Lung (tissue), 12 donors: ENCODE data around the gene NEK7. TPM values are rescaled to one million over a fixed set of nuclear protein-coding genes. Genes with fewer than 3 reads are reported as not detected.

ENCODE experiments used
- ATAC-seq: fragments of 200-7000 bp; cut with Tn5 transposase; one replicate; pipeline ENCODE4 v1.9.1; 2020; ENCODE audit warnings: moderate number of reproducible peaks; ENCODE audit not compliant: insufficient read depth, low FRiP score
- DNase-seq, 3 donors: peaks; one replicate each; pipeline ENCODE4 v3.0.0-alpha.2; 2013 to 2017
- H3K27ac ChIP-seq, 2 donors: one replicate each; pipeline ENCODE4 v1.5.1; 2013; ENCODE audit warnings: mild to moderate bottlenecking in 2 of 2, moderate library complexity in 2 of 2, control low read depth in 1 of 2, inconsistent platforms in 1 of 2, low read depth in 1 of 2, low read length in 1 of 2
- H3K27me3 ChIP-seq, 3 donors: one replicate each; pipeline ENCODE4 v1.5.1; 2013; ENCODE audit warnings: low read length in 2 of 3; ENCODE audit not compliant: control insufficient read depth in 3 of 3, insufficient read depth in 3 of 3
- H3K36me3 ChIP-seq, 4 donors: one replicate each; pipeline ENCODE4 v1.5.1; 2013; ENCODE audit warnings: low read length in 4 of 4, mild to moderate bottlenecking in 1 of 4, moderate library complexity in 1 of 4; ENCODE audit not compliant: control insufficient read depth in 4 of 4, insufficient read depth in 4 of 4
- H3K4me1 ChIP-seq, 5 donors: one replicate each; pipeline ENCODE4 v1.5.1; 2013; ENCODE audit warnings: low read length in 5 of 5, mild to moderate bottlenecking in 2 of 5, moderate library complexity in 1 of 5; ENCODE audit not compliant: control insufficient read depth in 5 of 5, insufficient read depth in 5 of 5
- H3K4me3 ChIP-seq: one replicate; pipeline ENCODE4 v1.5.1; 2013; ENCODE audit warnings: mild to moderate bottlenecking, control low read depth, moderate library complexity
- H3K9ac ChIP-seq, 2 donors: one replicate each; pipeline ENCODE4 v1.5.1; 2013; ENCODE audit warnings: low read length in 2 of 2, control low read depth in 1 of 2; ENCODE audit not compliant: insufficient read depth in 1 of 2
- H3K9me3 ChIP-seq, 4 donors: one replicate each; pipeline ENCODE4 v1.5.1; 2013; ENCODE audit warnings: low read length in 3 of 4, mild to moderate bottlenecking in 1 of 4, moderate library complexity in 1 of 4; ENCODE audit not compliant: control insufficient read depth in 4 of 4, insufficient read depth in 3 of 4
- WGBS, 2 donors: extraction: QIAGEN DNeasy Blood & Tissue Kit; methylation state at CpG; one replicate each; pipeline ENCODE4 v1.1.7; 2013; 5-methylcytosine and 5-hydroxymethylcytosine counted together
- polyA plus RNA-seq, 2 donors: library from polyadenylated mRNA; stranded (reverse); fragments of 200-250 nt; gene quantifications; one replicate each; pipeline ENCODE4 v1.2.1, GENCODE V29; 2013
- total RNA-seq, 2 donors: library from RNA; depleted of rRNA in 1 of 2; stranded (reverse); fragments of >200 nt in 1 of 2; gene quantifications; one replicate each; pipeline ENCODE4 v1.2.1, GENCODE V29; 2014 to 2021
- TF ChIP-seq, protein P1 (sequence below): IDR thresholded peaks from 2 replicates; pipeline ENCODE4 v1.5.1; 2012; ENCODE audit warnings: mild to moderate bottlenecking; ENCODE audit errors: control extremely low read depth, extremely low read depth
- donor health status: control.
- donor health status: control.
- donor health status: Bipolar disorder and iron deficiency.
- donor health status: healthy.
- donor health status: DM: yes; HTN: yes; CAD: no.

NEK7 gene
- total and polyA plus RNA-seq, 4 donors = 23.9 to 132 (median 64.2) TPM

DNA sequence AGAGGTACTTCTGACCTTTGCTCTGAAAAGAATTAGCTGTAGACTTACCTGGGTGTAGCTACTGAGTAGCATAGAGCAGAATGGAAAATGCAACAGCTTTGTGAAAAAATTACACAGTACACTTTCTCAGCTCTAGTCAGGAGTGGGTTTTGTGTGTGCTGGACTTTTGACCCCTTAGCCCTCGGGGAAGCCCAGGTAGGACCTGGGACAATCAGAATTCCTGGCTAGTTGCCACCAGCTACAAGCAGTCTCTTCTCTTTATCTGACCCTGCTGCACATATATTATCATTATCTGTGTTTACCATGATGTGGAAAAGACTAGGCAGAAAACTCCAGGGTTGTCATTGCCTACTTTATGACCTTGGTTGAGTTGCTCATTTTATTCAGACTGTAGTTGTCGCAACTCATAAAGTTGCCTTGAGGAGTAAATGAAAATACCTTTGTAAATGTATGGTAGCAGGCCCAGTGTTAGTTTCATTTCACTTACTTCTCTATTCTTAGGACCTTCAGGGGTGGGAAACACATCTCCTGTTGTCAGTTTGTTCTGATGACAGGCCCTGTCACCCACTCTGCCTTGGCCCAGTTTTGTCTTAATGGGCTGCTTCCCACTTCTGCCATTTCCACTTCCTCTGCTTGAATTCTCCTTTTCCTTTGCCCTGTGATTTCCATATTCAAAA lies 5.4 kb downstream of the NEK7 start:
- Histone ChIP-seq H3K4me3 (no peak overlapping the region), H3K9ac (no peak overlapping the region), H3K9me3 (no peaks in the 10 kb centered on the region), H3K27ac (peak overlapping the region; percentile 17 to 65), H3K4me1 (peaks cover 3 to 42% (median 17%) of the 10 kb centered on the region in 5 donors), H3K27me3 (no peaks in the 10 kb centered on the region), H3K36me3 (peaks cover 0 to 1% (median 0%) of the 10 kb centered on the region in 4 donors)
- ATAC-seq = no peak
- 60 to 69% methylated on average over 2 of the region's 2 CpGs for WGBS, 2 donors
- TF ChIP-seq, protein P1, sequence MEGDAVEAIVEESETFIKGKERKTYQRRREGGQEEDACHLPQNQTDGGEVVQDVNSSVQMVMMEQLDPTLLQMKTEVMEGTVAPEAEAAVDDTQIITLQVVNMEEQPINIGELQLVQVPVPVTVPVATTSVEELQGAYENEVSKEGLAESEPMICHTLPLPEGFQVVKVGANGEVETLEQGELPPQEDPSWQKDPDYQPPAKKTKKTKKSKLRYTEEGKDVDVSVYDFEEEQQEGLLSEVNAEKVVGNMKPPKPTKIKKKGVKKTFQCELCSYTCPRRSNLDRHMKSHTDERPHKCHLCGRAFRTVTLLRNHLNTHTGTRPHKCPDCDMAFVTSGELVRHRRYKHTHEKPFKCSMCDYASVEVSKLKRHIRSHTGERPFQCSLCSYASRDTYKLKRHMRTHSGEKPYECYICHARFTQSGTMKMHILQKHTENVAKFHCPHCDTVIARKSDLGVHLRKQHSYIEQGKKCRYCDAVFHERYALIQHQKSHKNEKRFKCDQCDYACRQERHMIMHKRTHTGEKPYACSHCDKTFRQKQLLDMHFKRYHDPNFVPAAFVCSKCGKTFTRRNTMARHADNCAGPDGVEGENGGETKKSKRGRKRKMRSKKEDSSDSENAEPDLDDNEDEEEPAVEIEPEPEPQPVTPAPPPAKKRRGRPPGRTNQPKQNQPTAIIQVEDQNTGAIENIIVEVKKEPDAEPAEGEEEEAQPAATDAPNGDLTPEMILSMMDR = no peak
- DNase-seq = no peak

- Histone ChIP-seq H3K36me3 (peaks cover 0 to 1% (median 0%) of the 10 kb centered on the region in 4 donors), H3K4me3 (no peak overlapping the region), H3K4me1 (peaks cover 5 to 45% (median 28%) of the 10 kb centered on the region in 5 donors), H3K9ac (peak overlapping the region in 1 of 2 donors; percentile 0), H3K9me3 (no peaks in the 10 kb centered on the region), H3K27ac (peak overlapping the region in 1 of 2 donors; percentile 92), H3K27me3 (no peaks in the 10 kb centered on the region)
- TF ChIP-seq, protein P1 = no peak
- WGBS, 2 donors = 78 to 84% methylated on average over 5 of the region's 5 CpGs
- DNase-seq (no peak), ATAC-seq (no peak)
Measured at GRCh38 chr1:198165927-198166647, 9.3 kb downstream of the NEK7 start.

GRCh38 chr1:198166900-198167299 lies 10.1 kb downstream of the NEK7 start:
- TF ChIP-seq, protein P1 = no peak
- no peaks in the 10 kb centered on the region for H3K9me3 ChIP-seq
- H3K4me3 ChIP-seq = no peak overlapping the region
- peaks cover 0 to 1% (median 0%) of the 10 kb centered on the region in 4 donors for H3K36me3 ChIP-seq
- H3K9ac ChIP-seq = peak overlapping the region in 1 of 2 donors; percentile 0
- peaks cover 7 to 49% (median 31%) of the 10 kb centered on the region in 5 donors for H3K4me1 ChIP-seq
- DNase-seq (no peak), ATAC-seq (no peak)
- no peaks in the 10 kb centered on the region for H3K27me3 ChIP-seq
- 79 to 84% methylated on average over 2 of the region's 2 CpGs for WGBS, 2 donors
- H3K27ac ChIP-seq = peak overlapping the region in 1 of 2 donors; percentile 92
